K562 (cell line): Measurements from ENCODE around the gene WARS2. TPM values are rescaled to one million over a fixed set of nuclear protein-coding genes. Genes with fewer than 3 reads are reported as not detected.

Source experiments
- ATAC-seq: fragments of 200-7000 bp; cut with Tn5 transposase; 3 replicates; pipeline ENCODE4 v1.9.1; 2020; ENCODE audit warnings: moderate library complexity
- BruUV-seq: library from RNA; stranded (reverse); fragments of 400-500 nt; replicated peaks from 2 replicates; lab custom pipeline; 2021; lab: Mats Ljungman, UMichigan
- CTCF ChIA-PET: fragments of 300-600 bp; formaldehyde crosslinking; extraction: SDS; loops from one replicate; lab custom pipeline; 2021; ENCODE audit warnings: low intra/inter-chr PET ratio; lab: Yijun Ruan, JAX
- POLR2A ChIA-PET: fragments of 300-600, 350-650 bp; sonication (Branson Sonifier 250); formaldehyde crosslinking; extraction: SDS; loops from one replicate; lab custom pipeline; 2021; ENCODE audit warnings: antibody characterized with exemption, inconsistent platforms; lab: Yijun Ruan, JAX
- DNase-seq, 4 experiments: peaks; one replicate each; pipeline versions ENCODE4 v3.0.0 to v3.0.0-alpha.2; 2011 to 2018; ENCODE audit warnings: low spot score in 3 of 4, mixed read lengths in 3 of 4; ENCODE audit errors: extremely low read depth in 1 of 4
- FAIRE-seq: peaks from 2 replicates; lab custom pipeline; 2011; peaks lifted over from hg19 to GRCh38; lab: Jason Lieb, UNC
- H2AFZ ChIP-seq: 2 replicates; pipeline ENCODE4 v1.6.0; 2011; ENCODE audit warnings: low read depth, low read length, control low read depth, inconsistent platforms
- H3K27ac ChIP-seq: fragments of 200-600 bp; 3 replicates; pipeline ENCODE4 v1.8.0; 2011; ENCODE audit warnings: low read depth, mild to moderate bottlenecking, control low read depth, inconsistent platforms, low read length, moderate library complexity, mixed read lengths; ENCODE audit errors: extremely low read depth
- H3K27me3 ChIP-seq, 2 experiments: fragments of 300-600 bp in 1 of 2; 2 replicates in 1 of 2; 3 replicates in 1 of 2; pipeline versions ENCODE4 v1.6.0 to v1.8.0; 2011; ENCODE audit warnings: inconsistent platforms in 2 of 2, low read length in 2 of 2, mild to moderate bottlenecking in 1 of 2, mixed read lengths in 1 of 2, moderate library complexity in 1 of 2; ENCODE audit not compliant: control insufficient read depth in 2 of 2, insufficient read depth in 2 of 2
- H3K36me3 ChIP-seq: fragments of 300-600 bp; 3 replicates; pipeline ENCODE4 v1.8.0; 2011; ENCODE audit warnings: mild to moderate bottlenecking, low read length, inconsistent platforms; ENCODE audit not compliant: control insufficient read depth, insufficient read depth
- H3K4me1 ChIP-seq, 2 experiments: fragments of 200-600 bp in 1 of 2; replicated peaks in 1 of 2; 2 replicates in 1 of 2; 3 replicates in 1 of 2; pipeline versions ENCODE4 v1.5.1 to v1.8.0; 2011; ENCODE audit warnings: inconsistent platforms in 2 of 2, low read length in 2 of 2, mild to moderate bottlenecking in 1 of 2, mixed read lengths in 1 of 2, moderate library complexity in 1 of 2; ENCODE audit not compliant: control insufficient read depth in 2 of 2, insufficient read depth in 2 of 2
- H3K4me2 ChIP-seq: 2 replicates; pipeline ENCODE4 v1.6.1; 2011; ENCODE audit warnings: low read length, control low read depth, inconsistent platforms, mixed read lengths; ENCODE audit not compliant: insufficient read depth
- H3K4me3 ChIP-seq: fragments of 200-600 bp; sonication (generic), shearing (Covaris generic); 2 replicates; pipeline ENCODE4 v1.5.1; 2016; ENCODE audit warnings: control low read depth, inconsistent platforms
- H3K79me2 ChIP-seq: fragments of 200-600 bp; 3 replicates; pipeline ENCODE4 v1.8.0; 2011; ENCODE audit warnings: low read length, inconsistent platforms; ENCODE audit not compliant: control insufficient read depth, insufficient read depth
- H3K9ac ChIP-seq, 2 experiments: 2 replicates each; pipeline versions ENCODE4 v1.6.0 to v1.6.1; 2011; ENCODE audit warnings: low read depth in 2 of 2, low read length in 2 of 2, control low read depth in 1 of 2, inconsistent platforms in 1 of 2, mild to moderate bottlenecking in 1 of 2, mixed read lengths in 1 of 2; ENCODE audit not compliant: insufficient read depth in 1 of 2
- H3K9me1 ChIP-seq: one replicate; pipeline ENCODE4 v1.6.0; 2011; ENCODE audit warnings: inconsistent platforms, mild to moderate bottlenecking, low read length, moderate library complexity; ENCODE audit not compliant: control insufficient read depth, insufficient read depth
- H3K9me3 ChIP-seq: replicated peaks from 2 replicates; pipeline ENCODE4 v1.5.1; 2011; ENCODE audit warnings: low read depth, low read length, inconsistent platforms; ENCODE audit not compliant: control insufficient read depth, insufficient read depth
- H4K20me1 ChIP-seq: replicated peaks from 2 replicates; pipeline ENCODE4 v1.6.1; 2011; ENCODE audit warnings: low read length, inconsistent platforms, mixed read lengths; ENCODE audit not compliant: control insufficient read depth, insufficient read depth
- NR1H2 ChIP-seq: sonication (generic); formaldehyde crosslinking; IDR thresholded peaks from 2 replicates; pipeline ENCODE4 v1.4.0; 2020; ENCODE audit warnings: mild to moderate bottlenecking, missing genetic modification reagents
- ZKSCAN8 ChIP-seq: fragments of 200-800 bp; sonication (Bioruptor generic); IDR thresholded peaks from 2 replicates; pipeline ENCODE4 v1.6.1; 2016; ENCODE audit warnings: missing genetic modification characterization, missing compliant biosample characterization
- WGBS: fragments of 100-300 bp; shearing (Covaris generic); methylation state at CpG from one replicate; pipeline ENCODE4 v1.1.6; 2016; ENCODE audit warnings: low coverage, mixed read lengths; ENCODE audit not compliant: insufficient coverage; ENCODE audit errors: missing lambda C conversion rate; 5-methylcytosine and 5-hydroxymethylcytosine counted together
- in situ Hi-C: fragments of 300-500 bp; cut with MboI; formaldehyde crosslinking; loops from 4 replicates; pipeline ENCODE4 v1.15.0; 2018; ENCODE audit warnings: inconsistent platforms, mixed read lengths
- intact Hi-C: fragments of 100-400 bp; cut with micrococcal nuclease; formaldehyde crosslinking; loops from 2 replicates; pipeline ENCODE4 v1.14.2; 2022
- polyA plus RNA-seq, 8 experiments: library from polyadenylated mRNA; depleted of rRNA in 4 of 8; stranded (reverse) in 5 of 8; unstranded in 3 of 8; fragments of >200 nt; fragmentation: Nextera tagmentation in 2 of 8; fragmentation: Illumina TruSeq in 1 of 8; extraction: Ambion mirVana in 2 of 8; extraction: Trizol in 1 of 8; gene quantifications; 2 replicates each; pipeline versions ENCODE4 v1.2.1 to v1.2.3, GENCODE V29; 2011 to 2014; ENCODE audit warnings: inconsistent platforms in 1 of 8, missing spikeins in 1 of 8
- total RNA-seq, 7 experiments: library from RNA; depleted of rRNA in 6 of 7; stranded (reverse); fragments of >200 nt in 6 of 7; fragmentation: Illumina TruSeq in 2 of 7; extraction: Trizol in 2 of 7; gene quantifications; 2 replicates each; pipeline versions ENCODE4 v1.2.1 to v1.2.3, GENCODE V29; 2011 to 2021; ENCODE audit warnings: low replicate concordance in 1 of 7
- TF ChIP-seq, protein P1 (sequence below): fragments of 450-650 bp; IDR thresholded peaks from 2 replicates; pipeline ENCODE4 v1.7.1; 2018; ENCODE audit warnings: mild to moderate bottlenecking, low read depth; ENCODE audit not compliant: partially characterized antibody
- TF ChIP-seq, protein P2 (sequence below): sonication (generic); formaldehyde crosslinking; IDR thresholded peaks from 2 replicates; pipeline ENCODE4 v1.8.1; 2023; ENCODE audit warnings: mild to moderate bottlenecking, missing genetic modification reagents

Gene WARS2
- total and polyA plus RNA-seq, 9 of the 15 experiments (the other 6 are each of a cell fraction or from before 2014, with no cell fraction given) = 5.7 to 18.0 (median 16.9) TPM

DNA sequence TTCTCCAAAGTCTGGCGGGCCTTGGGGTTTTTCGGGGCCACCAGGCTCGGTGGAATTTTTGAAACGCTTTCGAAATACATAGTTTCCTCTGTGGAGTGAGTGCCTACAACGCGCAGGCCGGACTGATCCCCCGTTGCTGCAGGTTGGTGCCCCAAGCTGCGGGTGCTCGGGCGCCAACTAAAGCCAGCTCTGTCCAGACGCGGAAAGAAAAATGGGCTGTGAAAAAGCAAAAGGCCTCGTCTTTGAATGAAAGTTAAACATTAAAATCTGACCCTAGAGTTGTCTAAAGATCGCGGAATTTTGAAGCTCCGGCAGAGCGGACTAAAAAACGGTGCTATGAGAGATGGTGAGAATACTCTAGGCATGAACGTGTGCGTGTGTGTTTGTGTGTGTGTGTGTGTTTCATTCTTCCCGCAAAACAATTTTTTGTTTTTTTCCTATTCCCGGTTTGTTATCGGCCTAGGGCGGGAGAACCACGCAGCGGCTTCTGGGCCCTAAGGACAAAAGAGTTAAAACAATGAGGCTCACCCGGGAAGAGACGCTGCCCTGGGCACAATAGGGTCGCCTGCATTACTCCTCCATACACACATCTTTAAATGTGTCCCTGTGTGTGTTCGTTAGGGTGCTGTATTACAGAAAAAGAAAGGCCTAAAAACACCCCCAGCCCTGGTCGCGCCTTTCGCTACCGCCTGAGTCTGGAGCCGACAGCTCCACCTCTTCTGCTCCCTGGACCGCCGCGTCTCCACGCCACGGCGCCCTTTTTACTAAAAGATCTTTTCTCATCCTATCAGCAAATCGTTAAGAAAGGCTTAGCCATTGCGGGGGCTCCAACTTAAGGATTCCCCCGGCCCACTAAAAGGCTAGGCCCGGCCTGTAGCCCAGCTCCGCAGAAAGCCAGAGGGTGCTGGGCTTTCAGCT lies 155.5 kb downstream of the WARS2 start:
- FAIRE-seq = no peak
- peaks cover 0 to 23% of the 10 kb centered on the region in 2 experiments; a peak in 3 of 5 replicates for H3K4me1 ChIP-seq
- in situ Hi-C loops (no loop called here), intact Hi-C loops (loop anchor here (2.0 kb wide), 1 partner anchor 14 kb away; no protein-coding TSS in a partner anchor)
- no peak for ATAC-seq
- H2AFZ ChIP-seq = no peak overlapping the region
- peaks cover 41 to 75% of the 10 kb centered on the region in 2 experiments for H3K27me3 ChIP-seq
- DNase-seq = no peak
- H3K9me3 ChIP-seq = no peaks in the 10 kb centered on the region
- H3K4me2 ChIP-seq = no peak overlapping the region
- CTCF ChIA-PET = no interaction called here
- H3K4me3 ChIP-seq = 0 out of 2 replicates have a peak overlapping the region, but pooled peaks have one; percentile 29
- TF ChIP-seq ZKSCAN8 (CRISPR knock-in tag) (0 out of 2 replicates have a peak, but pooled peaks have one; percentile 47), NR1H2 (no peak)
- TF ChIP-seq, protein P1, sequence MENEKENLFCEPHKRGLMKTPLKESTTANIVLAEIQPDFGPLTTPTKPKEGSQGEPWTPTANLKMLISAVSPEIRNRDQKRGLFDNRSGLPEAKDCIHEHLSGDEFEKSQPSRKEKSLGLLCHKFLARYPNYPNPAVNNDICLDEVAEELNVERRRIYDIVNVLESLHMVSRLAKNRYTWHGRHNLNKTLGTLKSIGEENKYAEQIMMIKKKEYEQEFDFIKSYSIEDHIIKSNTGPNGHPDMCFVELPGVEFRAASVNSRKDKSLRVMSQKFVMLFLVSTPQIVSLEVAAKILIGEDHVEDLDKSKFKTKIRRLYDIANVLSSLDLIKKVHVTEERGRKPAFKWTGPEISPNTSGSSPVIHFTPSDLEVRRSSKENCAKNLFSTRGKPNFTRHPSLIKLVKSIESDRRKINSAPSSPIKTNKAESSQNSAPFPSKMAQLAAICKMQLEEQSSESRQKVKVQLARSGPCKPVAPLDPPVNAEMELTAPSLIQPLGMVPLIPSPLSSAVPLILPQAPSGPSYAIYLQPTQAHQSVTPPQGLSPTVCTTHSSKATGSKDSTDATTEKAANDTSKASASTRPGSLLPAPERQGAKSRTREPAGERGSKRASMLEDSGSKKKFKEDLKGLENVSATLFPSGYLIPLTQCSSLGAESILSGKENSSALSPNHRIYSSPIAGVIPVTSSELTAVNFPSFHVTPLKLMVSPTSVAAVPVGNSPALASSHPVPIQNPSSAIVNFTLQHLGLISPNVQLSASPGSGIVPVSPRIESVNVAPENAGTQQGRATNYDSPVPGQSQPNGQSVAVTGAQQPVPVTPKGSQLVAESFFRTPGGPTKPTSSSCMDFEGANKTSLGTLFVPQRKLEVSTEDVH = no peak
- TF ChIP-seq, protein P2, sequence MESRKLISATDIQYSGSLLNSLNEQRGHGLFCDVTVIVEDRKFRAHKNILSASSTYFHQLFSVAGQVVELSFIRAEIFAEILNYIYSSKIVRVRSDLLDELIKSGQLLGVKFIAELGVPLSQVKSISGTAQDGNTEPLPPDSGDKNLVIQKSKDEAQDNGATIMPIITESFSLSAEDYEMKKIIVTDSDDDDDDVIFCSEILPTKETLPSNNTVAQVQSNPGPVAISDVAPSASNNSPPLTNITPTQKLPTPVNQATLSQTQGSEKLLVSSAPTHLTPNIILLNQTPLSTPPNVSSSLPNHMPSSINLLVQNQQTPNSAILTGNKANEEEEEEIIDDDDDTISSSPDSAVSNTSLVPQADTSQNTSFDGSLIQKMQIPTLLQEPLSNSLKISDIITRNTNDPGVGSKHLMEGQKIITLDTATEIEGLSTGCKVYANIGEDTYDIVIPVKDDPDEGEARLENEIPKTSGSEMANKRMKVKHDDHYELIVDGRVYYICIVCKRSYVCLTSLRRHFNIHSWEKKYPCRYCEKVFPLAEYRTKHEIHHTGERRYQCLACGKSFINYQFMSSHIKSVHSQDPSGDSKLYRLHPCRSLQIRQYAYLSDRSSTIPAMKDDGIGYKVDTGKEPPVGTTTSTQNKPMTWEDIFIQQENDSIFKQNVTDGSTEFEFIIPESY = no peak
- TF ChIP-seq, all 486 proteins: peak for 1
- Histone ChIP-seq H3K79me2 (peaks cover 5% of the 10 kb centered on the region; the same call in 1 of the 3 replicates), H3K27ac (no peak overlapping the region), H3K36me3 (no peaks in the 10 kb centered on the region), H4K20me1 (no peaks in the 10 kb centered on the region), H3K9me1 (no peaks in the 10 kb centered on the region), H3K9ac (peak overlapping the region; percentile 37 to 59; a peak in 2 of 4 replicates)
- POLR2A ChIA-PET = interaction anchor here (0.5 to 1.5 kb wide), 3 partner anchors 9 to 684 kb away, joined by 3 read pairs; no protein-coding TSS in a partner anchor
- BruUV-seq = no TSS peak
- WGBS = 41% methylated on average over 48 of the region's 48 CpGs
